SK-N-SH treated with all-trans-retinoic acid at 6 μM for 48 hours (cell line): ENCODE data around the gene FAIM.

Source experiments
- OSR1 ChIP-seq: fragments of 250-450 bp; sonication (Bioruptor Pico); IDR thresholded peaks from 2 replicates; pipeline ENCODE4 v1.8.0; 2022; ENCODE audit warnings: moderate library complexity, mild to moderate bottlenecking, inconsistent platforms
- PATZ1 ChIP-seq: fragments of 250-450 bp; sonication (Bioruptor Pico); IDR thresholded peaks from 2 replicates; pipeline ENCODE4 v1.8.0; 2020; ENCODE audit warnings: mild to moderate bottlenecking, moderate library complexity, borderline replicate concordance
- TCF4 ChIP-seq: fragments of 250-450 bp; sonication (Bioruptor Pico); IDR thresholded peaks from 2 replicates; pipeline ENCODE4 v1.8.0; 2021; ENCODE audit warnings: mild to moderate bottlenecking, moderate library complexity, borderline replicate concordance
- ZFP30 ChIP-seq: fragments of 450-650 bp; formaldehyde crosslinking; IDR thresholded peaks from 2 replicates; pipeline ENCODE4 v1.5.0; 2022; ENCODE audit warnings: mild to moderate bottlenecking, moderate library complexity
- ZNF8 ChIP-seq: fragments of 450-650 bp; formaldehyde crosslinking; IDR thresholded peaks from 2 replicates; pipeline ENCODE4 v1.5.0; 2020; ENCODE audit warnings: mild to moderate bottlenecking, moderate library complexity

- TF ChIP-seq ZNF8 (CRISPR knock-in tag) (peak; percentile 39; the same call in 1 of the 2 replicates), OSR1 (CRISPR knock-in tag) (no peak), TCF4 (CRISPR knock-in tag) (no peak), ZFP30 (no peak), PATZ1 (no peak)
These were observed at the start of gene FAIM for GRCh38 chr3:138608322-138609135.
